HPDE6-E6E7 (cell line): ENCODE data around the gene ULBP1.
"Not testable (repeated sequence)": the region's sequence is repeated elsewhere in the genome, so short reads cannot be mapped to it uniquely, and the experiment has no call there.

Source experiments
- DNase-seq: peaks from one replicate; pipeline ENCODE4 v3.0.0; 2011; ENCODE audit warnings: missing footprints; ENCODE audit errors: extremely low spot score

ULBP1 gene

GRCh38 chr6:149963462-149964307 lies at the start of gene ULBP1:
Gene ULBP1, plus strand, starts transcription at chr6:149963943. Its CDS starts 107 bp downstream, at chr6:149964050.
- DNase-seq = peak; percentile 58

GRCh38 chr6:149915970-149916865 lies 47.5 kb upstream of the ULBP1 start:
- DNase-seq = no peak

GRCh38 chr6:149917679-149918078 lies 46.1 kb upstream of the ULBP1 start:
- no peak for DNase-seq

- no peak for DNase-seq
These were observed 45.4 kb upstream of the ULBP1 start for GRCh38 chr6:149918151-149918905.

- DNase-seq = not testable (repeated sequence)
These were observed 44.5 kb upstream of the ULBP1 start for GRCh38 chr6:149919126-149919833.

- DNase-seq = no peak
These were observed 43.9 kb upstream of the ULBP1 start for GRCh38 chr6:149919834-149920225.

- no peak for DNase-seq
These were observed 42.4 kb upstream of the ULBP1 start for GRCh38 chr6:149921361-149921760.

GRCh38 chr6:149922091-149922490 lies 41.7 kb upstream of the ULBP1 start:
- not testable (repeated sequence) for DNase-seq

GRCh38 chr6:149922642-149923326 lies 41.0 kb upstream of the ULBP1 start, which contains the start of gene RAET1G:
Gene RAET1G, minus strand, starts transcription at chr6:149923121. Its CDS starts 111 bp downstream, at chr6:149923010.
- peak; percentile 94 for DNase-seq

- no peak for DNase-seq
These were observed 40.3 kb upstream of the ULBP1 start for GRCh38 chr6:149923327-149923986.

GRCh38 chr6:149924206-149924932 lies 39.4 kb upstream of the ULBP1 start:
- no peak for DNase-seq

- no peak for DNase-seq
These were observed 38.9 kb upstream of the ULBP1 start for GRCh38 chr6:149924933-149925252.

- DNase-seq = no peak
These were observed 38.3 kb upstream of the ULBP1 start for GRCh38 chr6:149925253-149925973.

GRCh38 chr6:149925974-149926777 lies 37.6 kb upstream of the ULBP1 start:
- peak; percentile 45 for DNase-seq

GRCh38 chr6:149927025-149927424 lies 36.7 kb upstream of the ULBP1 start:
- not testable (repeated sequence) for DNase-seq

- no peak for DNase-seq
These were observed 34.3 kb upstream of the ULBP1 start for GRCh38 chr6:149929422-149929821.

GRCh38 chr6:149931501-149931900 lies 32.2 kb upstream of the ULBP1 start:
- DNase-seq = no peak

GRCh38 chr6:149933036-149933435 lies 30.7 kb upstream of the ULBP1 start:
- no peak for DNase-seq
